Measurements from ENCODE around the gene RPL39L. TPM values are rescaled to one million over a fixed set of nuclear protein-coding genes. Genes with fewer than 3 reads are reported as not detected.

The RPL39L gene
- total RNA-seq, 2 donors from 2014 or later = 11.9 to 12.7 TPM

DNA sequence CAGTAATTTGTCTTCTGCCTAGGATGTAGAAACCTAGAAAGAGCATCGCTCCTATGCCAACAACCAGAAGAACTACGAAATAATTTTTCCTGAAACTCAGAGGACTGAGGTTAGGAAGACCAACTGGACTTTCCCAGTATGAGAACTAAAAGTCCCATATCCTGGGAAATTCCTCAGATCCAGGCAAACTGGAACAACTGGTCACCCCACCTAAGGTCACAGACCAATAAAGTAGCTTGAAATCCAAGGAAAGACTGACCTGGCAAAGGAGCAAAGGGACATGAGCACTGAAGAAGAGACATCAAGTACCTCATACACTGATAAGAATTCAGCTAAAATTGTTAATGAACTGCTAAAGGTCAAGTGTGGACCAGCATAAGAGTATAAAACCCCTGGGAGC is 6.6 kb downstream of the RPL39L start:
- no peak for DNase-seq (ENCODE audit: low spot score)
- H3K36me3 ChIP-seq = no peaks in the 10 kb centered on the region
- no peaks in the 10 kb centered on the region for H3K27me3 ChIP-seq
- TF ChIP-seq, protein P1, sequence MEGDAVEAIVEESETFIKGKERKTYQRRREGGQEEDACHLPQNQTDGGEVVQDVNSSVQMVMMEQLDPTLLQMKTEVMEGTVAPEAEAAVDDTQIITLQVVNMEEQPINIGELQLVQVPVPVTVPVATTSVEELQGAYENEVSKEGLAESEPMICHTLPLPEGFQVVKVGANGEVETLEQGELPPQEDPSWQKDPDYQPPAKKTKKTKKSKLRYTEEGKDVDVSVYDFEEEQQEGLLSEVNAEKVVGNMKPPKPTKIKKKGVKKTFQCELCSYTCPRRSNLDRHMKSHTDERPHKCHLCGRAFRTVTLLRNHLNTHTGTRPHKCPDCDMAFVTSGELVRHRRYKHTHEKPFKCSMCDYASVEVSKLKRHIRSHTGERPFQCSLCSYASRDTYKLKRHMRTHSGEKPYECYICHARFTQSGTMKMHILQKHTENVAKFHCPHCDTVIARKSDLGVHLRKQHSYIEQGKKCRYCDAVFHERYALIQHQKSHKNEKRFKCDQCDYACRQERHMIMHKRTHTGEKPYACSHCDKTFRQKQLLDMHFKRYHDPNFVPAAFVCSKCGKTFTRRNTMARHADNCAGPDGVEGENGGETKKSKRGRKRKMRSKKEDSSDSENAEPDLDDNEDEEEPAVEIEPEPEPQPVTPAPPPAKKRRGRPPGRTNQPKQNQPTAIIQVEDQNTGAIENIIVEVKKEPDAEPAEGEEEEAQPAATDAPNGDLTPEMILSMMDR (IDR thresholded peaks at IDR 0.05) = no peak
- peaks cover 0 to 4% of the 10 kb centered on the region in 2 donors for H3K4me1 ChIP-seq
- no peak overlapping the region for H3K27ac ChIP-seq
- H3K4me3 ChIP-seq = no peak overlapping the region
- no peaks in the 10 kb centered on the region for H3K9me3 ChIP-seq

DNA sequence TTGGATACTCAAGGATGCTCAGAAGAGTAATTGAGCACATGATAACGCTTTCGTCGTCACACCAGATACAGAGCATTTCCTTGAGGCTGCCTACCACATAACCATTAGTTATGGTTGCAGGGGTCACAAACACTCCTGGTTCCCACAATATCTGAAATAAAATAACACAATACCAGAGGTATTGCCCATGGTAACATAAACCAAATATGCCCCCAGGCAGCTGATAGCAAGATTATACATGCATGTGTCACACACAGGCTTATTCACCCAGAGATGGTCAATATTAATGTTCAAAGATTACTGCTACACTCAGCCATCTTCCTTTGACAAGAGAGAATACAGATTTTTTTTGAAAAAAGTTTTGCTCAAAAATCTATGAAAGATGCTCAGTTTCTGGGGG is 7.3 kb downstream of the RPL39L start:
- no peak for DNase-seq (ENCODE audit: low spot score)
- H3K27me3 ChIP-seq = no peaks in the 10 kb centered on the region
- H3K27ac ChIP-seq = no peak overlapping the region
- H3K4me1 ChIP-seq = peaks cover 0 to 4% of the 10 kb centered on the region in 2 donors
- no peaks in the 10 kb centered on the region for H3K9me3 ChIP-seq
- TF ChIP-seq, protein P1 (IDR thresholded peaks at IDR 0.05) = no peak
- H3K36me3 ChIP-seq = no peaks in the 10 kb centered on the region
- H3K4me3 ChIP-seq = no peak overlapping the region

DNA sequence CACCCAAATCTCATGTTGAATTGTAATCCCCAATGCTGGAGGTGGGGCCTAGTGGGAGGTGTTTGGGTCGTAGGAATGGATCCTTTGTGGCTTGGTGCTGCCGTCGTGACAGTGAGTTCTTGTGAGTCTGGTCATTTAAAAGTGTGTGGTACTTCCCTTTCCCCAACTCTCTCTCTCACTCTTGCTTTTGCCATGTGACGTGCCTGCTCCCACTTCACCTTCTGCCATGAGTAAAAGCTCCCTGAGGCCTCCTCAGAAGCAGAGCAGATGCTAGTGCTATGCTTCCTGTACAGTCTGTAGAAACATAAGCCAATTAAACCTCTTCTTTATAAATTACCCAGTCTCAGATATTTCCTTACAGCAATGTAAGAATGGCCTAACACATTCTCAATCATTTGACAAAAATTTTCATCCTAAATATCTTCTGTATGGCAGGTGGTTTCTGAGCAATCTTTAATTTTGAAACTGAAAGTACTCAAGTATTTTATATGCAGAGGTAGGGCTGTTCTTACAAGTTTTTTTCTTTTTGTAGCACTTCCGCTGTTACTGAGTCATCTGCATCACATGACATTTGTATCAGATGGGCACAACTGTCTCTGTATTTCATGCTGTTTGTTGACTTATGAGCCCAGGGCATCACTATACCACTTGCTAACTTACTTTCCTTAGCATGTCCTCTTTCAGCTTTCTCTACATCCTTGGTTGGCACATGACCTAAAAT is 8.8 kb downstream of the RPL39L start:
- Histone ChIP-seq H3K36me3 (no peaks in the 10 kb centered on the region), H3K4me1 (peaks cover 0 to 4% of the 10 kb centered on the region in 2 donors), H3K27ac (peak overlapping the region; percentile 24 to 56), H3K27me3 (no peaks in the 10 kb centered on the region), H3K4me3 (peak overlapping the region in 1 of 2 donors; percentile 12), H3K9me3 (no peaks in the 10 kb centered on the region)
- DNase-seq (ENCODE audit: low spot score) = no peak
- TF ChIP-seq, protein P1 (IDR thresholded peaks at IDR 0.05) = no peak

DNA sequence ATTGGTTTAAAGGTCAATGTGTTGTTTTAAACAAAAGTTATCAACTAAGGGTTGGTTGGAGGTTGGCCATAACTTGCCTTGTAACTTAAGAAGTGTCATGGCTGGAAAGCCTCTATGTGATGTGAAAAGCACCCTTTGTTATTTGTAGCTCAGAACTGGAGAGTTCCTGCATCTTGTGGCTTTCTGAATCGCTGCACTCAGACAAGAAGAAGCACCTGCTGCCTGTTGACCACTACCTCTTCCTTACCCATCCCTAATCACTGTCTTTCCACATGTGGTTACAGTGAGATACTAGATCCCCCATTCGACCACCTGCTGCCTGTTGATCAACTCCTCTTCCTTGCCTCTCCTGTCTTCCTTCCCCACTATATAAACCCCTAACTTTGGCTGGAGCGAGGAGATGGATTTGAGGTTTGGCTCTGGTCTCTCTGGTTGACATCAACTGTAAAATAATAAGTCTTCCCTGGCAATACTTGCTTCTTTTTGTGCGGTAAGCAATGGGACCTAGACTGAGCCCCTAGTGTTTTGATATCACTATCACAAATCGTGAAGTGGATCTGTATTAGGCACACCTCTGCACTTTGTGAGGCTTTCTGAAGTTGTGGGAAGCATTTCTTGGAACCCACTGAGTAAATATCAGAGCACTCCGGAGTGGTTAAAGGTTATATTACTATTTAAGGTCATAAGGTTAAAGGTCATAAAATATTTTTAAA is 13.8 kb downstream of the RPL39L start:
- no peaks in the 10 kb centered on the region for H3K27me3 ChIP-seq
- H3K27ac ChIP-seq = no peak overlapping the region
- H3K4me1 ChIP-seq = peaks cover 0 to 4% of the 10 kb centered on the region in 2 donors
- H3K36me3 ChIP-seq = no peaks in the 10 kb centered on the region
- no peak overlapping the region for H3K4me3 ChIP-seq
- DNase-seq (ENCODE audit: low spot score) = no peak
- H3K9me3 ChIP-seq = no peaks in the 10 kb centered on the region
- TF ChIP-seq, protein P1 (IDR thresholded peaks at IDR 0.05) = no peak

DNA sequence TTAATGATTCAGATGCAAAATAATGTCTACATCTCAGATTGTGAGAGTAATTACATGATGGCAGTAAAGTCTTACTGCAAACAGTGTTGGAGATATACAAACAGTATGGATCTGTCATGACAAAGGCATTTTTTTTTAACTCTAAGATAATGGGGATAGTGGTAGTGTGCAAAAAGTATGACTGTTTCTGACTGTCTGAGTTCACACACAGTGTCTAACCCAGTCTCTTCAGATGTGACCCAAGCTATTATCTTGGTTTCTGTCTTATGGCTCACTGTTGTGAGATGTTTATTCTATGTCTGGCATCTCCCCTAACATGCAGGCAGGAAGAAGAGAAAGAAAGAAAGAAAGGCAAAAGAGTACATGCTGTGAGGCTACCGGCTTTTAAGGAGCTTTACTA is 17.0 kb downstream of the RPL39L start:
- no peaks in the 10 kb centered on the region for H3K4me1 ChIP-seq
- H3K4me3 ChIP-seq = no peak overlapping the region
- no peaks in the 10 kb centered on the region for H3K9me3 ChIP-seq
- no peaks in the 10 kb centered on the region for H3K36me3 ChIP-seq
- TF ChIP-seq, protein P1 (IDR thresholded peaks at IDR 0.05) = no peak
- H3K27ac ChIP-seq = no peak overlapping the region
- no peaks in the 10 kb centered on the region for H3K27me3 ChIP-seq
- no peak for DNase-seq (ENCODE audit: low spot score)

Measured in right atrium auricular region (tissue), 2 donors.